ENCODE results near the gene RABEP2. TPM values are rescaled to one million over a fixed set of nuclear protein-coding genes. Genes with fewer than 3 reads are reported as not detected.

The RABEP2 gene
- total and polyA plus RNA-seq, 9 of the 15 experiments (the other 6 are each of a cell fraction or from before 2014, with no cell fraction given): 0.15 to 13.4 (median 3.5) TPM

GRCh38 chr16:28924762-28925385 lies at the start of gene RABEP2 (continued):
- TF ChIP-seq MYC (IDR thresholded peaks at IDR 0.05; ENCODE audit: low read depth, low read length) (0 out of 2 replicates have a peak, but pooled peaks have one; percentile 5), MYC (CRISPR knock-in tag; IDR thresholded peaks at IDR 0.05; ENCODE audit: borderline replicate concordance, low read depth) (no peak), KAT7 (CRISPR knock-in tag; IDR thresholded peaks at IDR 0.05; ENCODE audit: borderline replicate concordance) (0 out of 2 replicates have a peak, but pooled peaks have one; percentile 31), DEAF1 (CRISPR knock-in tag; IDR thresholded peaks at IDR 0.05) (peak; percentile 99), HMG20A (CRISPR knock-in tag; conservative IDR thresholded peaks at IDR 0.05) (no peak), E2F3 (CRISPR knock-in tag; IDR thresholded peaks at IDR 0.05) (no peak), CTBP1 (IDR thresholded peaks at IDR 0.05; ENCODE audit: borderline replicate concordance) (peak; percentile 19), ZHX1 (conservative IDR thresholded peaks at IDR 0.05; ENCODE audit: low read length) (no peak), MBD2 (IDR thresholded peaks at IDR 0.05; ENCODE audit: borderline replicate concordance, low read depth) (peak; percentile 19; the same call in 1 of the 2 replicates), SAP30 (IDR thresholded peaks at IDR 0.05; ENCODE audit: borderline replicate concordance, insufficient read depth, low read depth, low read length, poor library complexity, severe bottlenecking) (peak; percentile 88), CREM (IDR thresholded peaks at IDR 0.05; ENCODE audit: low read depth) (peak; percentile 57), ELF1 (tag; IDR thresholded peaks at IDR 0.05) (peak; percentile 97), ZNF740 (CRISPR knock-in tag; IDR thresholded peaks at IDR 0.05) (peak; percentile 82), ZNF740 (tag; IDR thresholded peaks at IDR 0.05) (no peak), ETS1 (conservative IDR thresholded peaks at IDR 0.05; ENCODE audit: control insufficient read depth, low read depth, low read length) (peak; percentile 63; the same call in 1 of the 2 replicates), SUPT5H (IDR thresholded peaks at IDR 0.05) (no peak; the same call in 1 of the 2 replicates), MNT (conservative IDR thresholded peaks at IDR 0.05) (peak in 1 of 2 experiments; percentile 43; a peak in 1 of 4 replicates), TFAP4 (CRISPR knock-in tag; IDR thresholded peaks at IDR 0.05; ENCODE audit: borderline replicate concordance) (peak; percentile 78)
